Stimulated activated CD8-positive, alpha-beta memory T cell treated with anti-CD3 and anti-CD28 coated beads, Interleukin-15, amount 100 ng/mL, for 48 hours (primary cell): ENCODE results near the gene STOML1.
"Not testable (repeated sequence)": the region's sequence is repeated elsewhere in the genome, so short reads cannot be mapped to it uniquely, and the experiment has no call there.

Source experiments
- DNase-seq, 2 donors: peaks; one replicate each; pipeline ENCODE4 v3.0.0-alpha.2; 2020; ENCODE audit warnings: low read depth in 2 of 2

The STOML1 gene

DNA sequence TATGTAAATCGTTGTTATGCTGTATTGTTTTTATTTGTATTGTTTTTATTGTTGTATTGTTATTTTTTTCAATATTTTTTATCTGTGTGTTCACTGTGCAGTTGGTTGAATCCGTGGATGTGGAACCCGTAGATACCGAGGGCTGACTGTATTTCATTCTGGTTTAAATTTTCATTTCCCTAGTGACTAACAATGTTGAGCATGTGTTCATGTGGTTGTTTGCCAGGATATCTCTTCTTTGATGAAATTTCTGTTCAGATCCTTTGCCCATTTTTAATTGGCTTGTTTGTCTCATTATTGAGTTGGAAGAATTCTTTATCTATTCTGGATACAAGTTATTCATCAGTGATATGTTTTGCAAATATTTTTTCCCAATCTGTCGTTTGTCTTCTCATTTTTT lies 29.7 kb downstream of the STOML1 start:
- no peak for DNase-seq

DNA sequence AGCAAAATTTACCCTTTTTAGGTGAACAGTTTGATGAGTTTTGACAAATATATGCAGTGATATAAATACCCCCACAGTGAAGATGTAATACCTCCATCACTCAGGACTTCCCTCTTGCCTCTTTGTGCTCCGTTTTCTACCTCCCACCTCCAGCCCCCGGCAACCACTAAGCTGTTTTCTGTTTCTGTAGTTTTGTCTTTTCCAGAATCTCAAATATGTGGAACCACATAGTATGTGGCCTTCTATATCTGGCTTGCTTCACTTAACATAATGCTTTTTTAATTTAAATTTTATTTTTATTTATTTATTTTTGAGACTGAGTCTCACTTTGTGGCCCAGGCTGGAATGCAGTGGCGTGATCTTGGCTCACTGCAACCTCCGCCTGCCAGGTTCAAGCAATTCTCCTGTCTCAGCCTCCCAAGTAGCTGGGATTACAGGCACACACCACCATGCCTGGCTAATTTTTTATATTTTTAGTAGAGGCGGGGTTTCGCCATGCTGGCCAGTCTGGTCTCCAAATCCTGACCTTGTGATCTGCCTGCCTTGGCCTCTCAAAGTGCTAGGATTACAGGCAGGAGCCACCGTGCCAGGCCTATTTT lies 31.5 kb downstream of the STOML1 start:
- DNase-seq: not testable (repeated sequence)

DNA sequence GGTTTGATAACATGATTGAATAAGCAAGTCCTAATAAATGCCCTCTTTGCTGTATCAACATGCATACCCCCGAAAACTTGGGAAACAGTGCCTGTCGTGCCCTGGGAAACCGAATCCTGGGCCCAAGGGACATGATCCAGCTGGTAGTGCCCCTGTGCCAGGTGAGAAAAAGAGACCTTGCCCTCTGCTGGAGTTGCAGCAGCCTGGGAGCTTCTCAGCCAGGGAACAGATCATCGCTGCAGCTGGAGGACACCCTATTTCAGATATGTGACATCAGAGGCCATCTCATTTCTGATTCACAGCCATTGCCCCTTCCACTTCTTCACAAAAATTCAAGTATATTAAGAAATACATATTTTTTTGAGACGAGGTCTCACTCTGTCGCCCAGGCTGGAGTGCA lies 32.3 kb downstream of the STOML1 start:
- no peak for DNase-seq

DNA sequence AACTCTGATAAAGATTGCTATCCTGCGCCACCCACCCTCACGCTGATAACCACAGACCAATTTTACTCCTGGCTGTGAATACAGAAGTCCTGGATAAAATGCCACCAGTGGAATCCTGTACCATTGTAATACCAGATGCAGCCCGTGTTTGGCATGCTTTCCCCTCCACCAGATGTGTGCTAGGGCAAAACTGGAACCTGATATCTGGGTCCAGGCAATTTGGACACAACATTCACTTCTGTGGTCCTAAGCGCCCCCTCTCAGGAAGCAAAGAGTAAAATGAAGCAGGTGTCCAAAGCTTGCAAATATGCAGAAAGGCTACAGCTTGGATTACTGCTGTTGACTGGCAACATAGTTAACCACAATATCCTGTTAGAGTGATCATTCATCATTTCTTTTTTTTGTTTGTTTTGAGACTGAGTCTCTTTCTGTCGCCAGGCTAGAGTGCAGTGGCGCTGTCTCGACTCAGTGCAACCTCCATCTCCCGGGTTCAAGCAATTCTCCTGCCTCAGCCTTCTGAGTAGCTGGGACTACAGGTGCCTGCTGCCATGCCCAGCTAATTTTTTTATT lies 33.0 kb downstream of the STOML1 start:
- no peak for DNase-seq

DNA sequence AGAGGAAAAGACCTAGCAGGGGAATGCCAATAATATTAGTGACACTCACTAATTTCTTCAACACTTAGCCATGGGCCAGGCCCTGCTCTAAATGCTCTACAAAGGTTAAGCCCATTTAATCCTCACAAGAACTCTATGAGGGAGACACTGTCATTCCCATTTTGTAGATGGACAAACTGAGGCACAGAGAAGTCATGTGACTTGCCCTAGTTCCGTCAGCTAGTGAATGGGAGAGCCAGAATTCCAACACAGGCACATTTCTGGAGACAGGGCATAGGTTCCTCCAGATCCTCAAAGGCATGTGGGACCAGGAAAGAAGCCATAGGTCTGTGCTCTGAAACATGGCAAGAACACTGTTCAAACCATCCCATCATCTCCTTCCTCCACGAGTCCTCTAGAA lies 34.3 kb downstream of the STOML1 start:
- DNase-seq: no peak

DNA sequence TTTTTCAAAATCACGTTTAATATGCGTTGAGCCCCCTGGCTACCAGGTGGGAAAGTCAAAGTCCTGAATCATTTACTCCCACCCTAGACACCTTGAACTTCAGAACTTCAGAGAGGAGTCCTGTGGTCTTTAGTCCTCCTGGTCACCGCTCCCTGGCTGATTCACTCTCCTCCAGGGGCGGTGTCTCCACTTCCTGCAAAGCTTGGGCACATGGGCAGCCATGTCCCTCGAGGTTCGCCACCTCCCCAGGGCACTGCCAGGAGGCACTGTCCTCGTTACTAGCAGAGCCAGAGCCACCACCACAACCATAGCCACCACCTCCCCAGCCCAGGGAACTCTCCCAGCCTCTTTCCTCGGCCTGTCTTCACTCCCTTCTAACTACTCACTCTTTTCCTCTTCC lies 34.8 kb downstream of the STOML1 start:
- DNase-seq: no peak

DNA sequence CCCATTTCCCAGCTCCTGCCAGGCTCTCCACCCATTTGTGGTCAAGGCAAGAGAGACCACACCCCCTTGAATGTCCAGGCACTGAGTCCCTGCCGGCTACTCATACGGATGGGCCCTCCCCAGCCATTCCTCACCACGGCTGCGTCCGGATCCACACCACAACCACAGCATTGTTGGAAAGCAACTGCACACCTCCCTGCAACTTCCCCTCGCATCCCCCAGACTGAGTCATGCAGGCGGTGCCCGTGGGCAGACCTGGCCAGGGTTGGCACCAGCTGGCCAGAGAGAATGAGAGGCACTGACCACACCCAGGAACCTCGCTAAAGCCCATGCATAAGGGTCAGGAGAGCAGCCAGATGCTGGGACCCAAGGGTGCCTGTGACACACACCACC lies 35.4 kb downstream of the STOML1 start:
- no peak for DNase-seq

DNA sequence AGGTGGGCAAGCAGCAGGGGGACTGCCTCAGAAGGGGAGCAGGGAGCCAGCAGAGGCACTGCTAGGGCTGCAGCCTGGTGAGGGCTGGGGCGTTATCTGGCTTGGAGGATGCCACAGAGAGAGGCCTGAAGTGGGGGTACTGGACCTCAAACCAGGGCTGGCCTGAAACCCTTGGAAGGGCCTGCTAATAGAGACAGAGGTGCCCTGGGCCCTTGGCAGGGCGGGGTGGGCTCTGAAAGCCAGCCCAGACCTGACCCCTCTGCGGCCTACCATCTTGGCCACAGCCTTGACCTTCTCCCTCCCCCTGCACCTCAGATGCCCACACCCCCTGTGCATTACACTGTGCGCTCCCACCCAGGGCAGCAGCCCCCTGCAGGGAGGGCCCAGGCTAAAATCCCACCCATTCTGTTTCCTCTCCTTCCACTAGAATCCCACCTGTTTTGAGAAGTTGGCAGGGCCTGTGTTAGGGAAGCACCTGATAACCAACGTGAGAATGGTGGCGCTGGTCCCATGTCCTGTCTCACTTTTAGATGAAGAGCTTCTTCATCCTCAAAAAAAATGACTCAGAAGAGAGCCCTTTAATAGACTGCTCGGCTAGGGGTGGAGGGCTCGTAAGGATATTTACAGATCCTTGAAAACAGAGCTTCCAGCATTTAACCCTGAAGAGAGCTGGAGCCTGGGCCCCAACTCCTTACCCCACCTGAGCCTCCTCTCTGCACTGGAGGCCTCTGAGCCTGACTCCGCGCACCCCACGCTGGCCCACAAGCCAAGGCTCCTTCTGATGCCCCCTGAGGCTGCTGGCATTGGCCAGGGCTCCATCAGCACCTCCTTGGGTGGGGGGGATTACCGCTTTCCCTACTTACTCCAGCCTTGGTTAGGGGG lies 36.0 kb downstream of the STOML1 start:
- no peak for DNase-seq

DNA sequence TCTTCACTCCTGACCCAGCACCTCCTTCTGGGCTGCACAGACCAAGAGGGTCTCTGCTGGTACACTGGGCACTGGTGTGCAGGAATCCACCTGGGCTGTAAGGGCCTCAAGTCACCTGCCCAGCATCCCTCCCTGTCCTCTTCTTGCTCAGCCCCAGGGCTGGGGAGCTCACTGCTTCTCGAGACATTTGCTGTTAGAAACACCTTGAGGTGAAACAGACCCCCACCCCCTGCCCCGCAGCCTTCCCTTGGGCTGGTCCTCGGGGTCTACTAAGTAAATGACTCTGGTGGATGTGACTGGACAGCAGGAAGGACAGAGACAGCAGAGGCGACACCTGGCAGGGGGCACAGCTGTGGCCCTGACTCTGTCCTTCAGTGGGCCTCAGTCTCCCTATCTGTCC lies 36.8 kb downstream of the STOML1 start:
- DNase-seq: no peak

DNA sequence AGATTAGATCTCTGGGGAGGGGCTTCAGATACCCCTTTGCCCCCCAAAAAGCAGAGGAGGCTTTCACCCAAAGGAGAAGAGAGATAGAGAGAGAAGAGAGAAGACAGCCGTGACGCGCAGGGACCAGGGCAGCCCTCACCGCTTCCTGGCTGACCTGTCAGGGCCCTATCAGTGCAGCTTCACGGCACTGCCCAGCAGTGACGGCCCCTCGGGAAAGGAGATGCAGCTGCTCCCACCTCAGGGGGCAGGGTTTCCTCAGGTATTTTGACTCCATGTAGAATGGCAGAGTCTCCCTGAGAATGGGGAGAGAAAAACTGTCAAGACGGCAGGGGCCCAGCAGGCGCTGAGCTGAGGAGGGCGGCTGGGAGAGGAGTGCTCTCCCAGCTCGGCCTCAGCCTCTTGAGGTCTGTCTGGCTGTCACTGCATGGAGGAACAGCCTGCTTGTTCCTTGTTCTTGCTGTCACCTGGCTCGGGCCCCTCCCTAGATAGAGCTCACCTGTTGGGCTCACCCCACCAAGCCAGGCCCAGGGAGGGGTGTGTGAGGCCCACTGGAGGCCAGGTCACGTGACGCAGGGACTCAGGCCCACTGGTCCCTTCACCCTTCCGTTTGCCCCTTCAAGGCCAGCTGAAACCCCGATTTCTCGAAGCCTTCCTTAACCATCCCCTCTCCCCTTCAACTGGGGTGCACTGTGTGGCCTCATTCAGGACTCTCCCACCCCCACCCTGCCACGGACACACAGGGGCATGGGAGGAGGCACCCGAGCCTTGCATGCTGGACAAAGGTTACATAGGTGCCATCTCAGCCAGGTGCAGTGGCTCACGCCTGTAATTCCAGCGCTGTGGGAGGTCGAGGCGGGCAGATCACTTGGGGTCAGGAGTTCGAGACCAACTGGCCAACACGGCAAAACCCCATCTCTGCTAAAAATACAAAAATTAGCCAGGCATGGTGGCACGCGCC lies 37.6 kb downstream of the STOML1 start:
- no peak for DNase-seq

DNA sequence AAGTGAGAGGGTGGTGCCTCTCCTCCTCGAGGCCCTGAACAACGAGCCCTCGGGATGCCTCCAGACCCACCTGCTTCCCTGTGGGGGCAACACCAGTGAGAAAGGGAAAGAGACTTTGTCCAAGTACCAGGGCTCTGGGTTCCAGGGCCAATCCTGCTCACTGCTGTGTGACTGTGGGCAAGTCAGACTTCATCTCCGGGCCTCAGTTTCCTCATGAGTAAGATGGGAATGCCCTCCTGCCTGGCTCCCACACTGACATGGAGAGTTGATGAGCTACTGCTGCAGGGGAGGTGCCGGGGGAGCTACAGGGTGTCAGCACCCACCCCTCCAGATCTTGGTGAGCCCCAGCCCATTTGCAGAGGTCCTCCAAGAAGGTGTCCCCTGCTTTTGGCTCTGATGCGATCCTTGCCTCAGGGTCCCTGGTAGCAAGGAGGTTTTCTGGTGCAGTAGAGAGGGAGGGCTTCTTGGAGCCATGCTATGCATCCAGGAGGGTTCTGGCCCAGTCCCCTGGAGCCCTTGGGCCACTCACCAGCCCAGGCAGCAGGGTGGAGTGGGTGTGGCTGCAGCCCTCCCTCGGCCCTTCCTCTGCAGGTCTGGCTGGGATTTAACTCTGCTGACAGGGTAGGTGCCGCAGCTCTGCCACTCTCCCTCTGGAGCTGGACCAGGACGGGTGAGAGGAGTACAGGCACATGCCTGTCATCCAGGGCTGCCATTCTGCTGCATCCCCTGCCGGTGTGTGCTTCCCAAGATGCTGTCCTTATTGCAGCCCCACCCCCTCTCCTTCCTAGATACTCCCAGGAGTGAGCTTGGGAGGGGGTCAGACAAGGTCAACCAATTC lies 39.0 kb downstream of the STOML1 start:
- DNase-seq: no peak

DNA sequence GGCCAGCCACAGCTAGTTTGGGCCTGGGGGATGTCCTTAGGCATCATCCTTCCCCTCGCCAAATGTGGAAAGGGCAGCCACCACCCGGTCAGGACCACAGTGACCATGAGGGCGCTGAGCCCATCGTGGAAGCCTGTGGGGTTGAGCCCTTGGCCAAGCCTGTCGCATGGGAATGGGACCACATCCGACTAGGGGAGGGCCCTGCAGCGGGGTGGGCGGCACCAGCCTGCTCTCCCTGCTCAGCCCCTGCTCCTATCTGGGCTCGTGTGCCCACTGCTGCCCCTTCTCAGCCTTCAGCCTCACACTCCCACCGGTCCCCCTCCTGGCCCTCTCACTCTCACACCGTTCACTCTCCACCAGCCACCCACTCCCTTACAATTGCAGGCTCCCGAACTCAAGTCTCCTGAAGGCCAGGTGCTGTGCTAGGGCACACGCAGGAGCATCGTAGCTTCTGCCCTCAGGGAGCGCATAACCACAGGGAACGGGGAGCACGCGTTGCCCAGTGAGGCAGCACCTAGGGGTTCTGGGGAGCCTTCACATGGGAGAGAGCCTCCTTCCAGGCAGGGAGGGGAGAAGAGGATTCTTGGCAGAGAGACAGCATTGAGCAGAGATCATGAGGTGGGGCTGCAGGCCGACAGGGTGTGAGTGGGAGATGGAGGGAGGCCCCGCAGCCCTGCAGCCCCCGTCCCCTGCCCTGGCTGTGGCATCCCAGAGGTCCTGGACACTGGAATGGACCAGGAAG lies 39.8 kb downstream of the STOML1 start:
- DNase-seq: no peak

DNA sequence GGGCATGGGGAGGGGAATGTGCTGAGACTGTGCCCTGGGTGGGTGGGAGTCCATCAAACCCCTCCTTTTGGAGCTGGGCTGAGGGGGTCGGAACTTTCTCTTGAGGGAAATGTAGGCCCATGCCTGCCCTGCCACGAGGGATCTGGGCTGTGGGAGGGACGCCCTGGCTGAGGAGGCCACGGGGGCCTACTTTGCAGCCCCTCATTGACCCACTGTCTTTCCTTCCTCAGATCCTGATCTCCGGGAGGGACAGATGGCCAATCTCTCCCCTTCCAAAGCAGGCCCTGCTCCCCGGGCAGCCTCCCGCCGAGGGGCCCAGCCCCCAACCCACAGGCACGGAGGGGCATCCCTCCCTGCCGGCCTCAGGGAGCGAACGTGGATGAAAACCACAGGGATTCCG lies 40.5 kb downstream of the STOML1 start:
- no peak for DNase-seq

DNA sequence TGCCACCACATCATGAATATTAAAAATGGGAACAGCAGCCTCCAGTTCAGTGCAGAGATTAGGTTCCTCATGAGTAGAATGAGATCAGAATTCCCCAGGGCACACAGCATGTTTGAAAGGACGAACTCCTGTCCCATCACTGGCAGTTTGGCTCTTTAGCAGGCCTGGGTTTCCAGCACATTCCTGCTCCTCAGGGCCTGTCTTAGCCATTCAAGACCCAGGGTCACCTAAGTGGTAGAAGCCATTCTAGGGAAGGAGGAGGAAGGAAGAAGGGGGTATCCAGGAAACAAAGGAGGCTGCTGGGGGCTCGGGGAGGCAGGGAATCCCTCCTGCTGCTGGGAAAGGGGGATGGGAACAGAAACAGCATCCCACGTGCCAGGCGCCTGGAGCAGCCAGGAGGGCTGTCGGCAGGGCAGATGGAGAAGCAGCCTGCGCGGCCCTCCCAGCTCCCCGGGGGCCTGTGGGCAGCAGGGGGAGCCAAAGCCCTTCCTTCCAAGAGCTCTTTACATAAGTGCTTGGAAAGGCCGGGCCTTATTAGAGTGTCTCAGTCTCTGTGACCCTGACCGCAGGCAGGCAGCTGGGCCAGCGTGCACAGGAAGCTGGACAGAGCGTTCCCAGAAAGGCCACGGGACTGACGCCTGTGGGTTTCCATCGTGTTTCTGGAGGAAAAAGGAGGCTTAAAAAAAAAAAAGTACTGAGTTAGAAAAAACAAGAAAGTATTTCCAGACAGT lies 41.1 kb downstream of the STOML1 start:
- peak; percentile 50 to 53 for DNase-seq

DNA sequence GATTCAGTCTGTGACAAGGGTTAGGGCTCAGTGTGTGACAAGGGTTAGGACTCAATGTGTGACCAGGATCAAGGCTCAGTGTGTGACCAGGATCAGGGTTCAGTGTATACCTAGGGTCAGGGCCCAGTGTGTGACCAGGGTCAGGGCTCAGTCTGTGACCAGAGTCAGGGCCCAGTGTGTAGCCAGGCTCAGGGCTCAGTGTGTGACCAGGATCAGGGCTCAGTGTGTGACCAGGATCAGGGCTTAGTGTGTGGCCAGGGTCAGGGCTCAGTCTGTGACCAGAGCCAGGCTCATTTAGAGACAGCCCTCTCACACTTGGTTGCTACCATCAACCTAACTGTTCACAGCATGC lies 41.6 kb downstream of the STOML1 start:
- no peak for DNase-seq

DNA sequence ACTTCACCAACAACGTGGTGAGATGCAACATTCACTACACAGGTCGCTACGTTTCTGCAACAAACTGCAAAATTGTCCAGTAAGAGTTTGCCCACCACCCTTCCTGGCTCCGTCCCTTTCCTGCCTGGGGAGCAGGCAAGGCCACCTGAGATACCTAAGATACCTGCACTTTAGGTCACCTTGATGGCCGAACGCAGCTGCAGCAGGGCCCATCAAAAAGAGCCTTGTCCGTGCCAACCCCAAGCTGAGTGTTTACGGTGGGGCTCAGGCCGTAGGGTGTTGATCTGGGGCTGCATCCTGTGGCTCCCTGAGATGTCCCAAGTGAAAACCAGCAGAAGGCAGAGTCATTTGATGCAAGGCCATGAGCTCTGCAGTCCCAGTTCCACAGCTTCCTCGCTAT lies 42.6 kb downstream of the STOML1 start:
- no peak for DNase-seq

DNA sequence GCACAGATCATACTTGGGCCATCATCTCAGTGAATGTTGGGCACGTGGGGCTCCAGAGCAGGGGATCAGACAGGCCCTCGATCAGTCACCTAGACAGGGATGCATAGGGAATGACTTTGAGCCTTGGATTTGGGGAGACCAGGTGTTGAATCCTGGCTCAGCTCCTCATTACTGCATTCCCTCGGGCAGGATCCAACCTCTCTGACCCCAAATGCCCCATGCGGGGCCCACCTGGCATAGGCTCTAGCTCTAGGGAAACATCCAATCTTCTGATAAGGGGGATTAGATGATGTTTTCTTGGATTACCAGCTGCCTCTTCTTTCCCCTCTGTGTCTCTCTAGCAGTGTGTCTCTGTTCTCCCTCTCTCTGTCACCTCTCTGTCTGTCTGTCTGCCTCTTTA lies 43.1 kb downstream of the STOML1 start:
- DNase-seq: no peak

DNA sequence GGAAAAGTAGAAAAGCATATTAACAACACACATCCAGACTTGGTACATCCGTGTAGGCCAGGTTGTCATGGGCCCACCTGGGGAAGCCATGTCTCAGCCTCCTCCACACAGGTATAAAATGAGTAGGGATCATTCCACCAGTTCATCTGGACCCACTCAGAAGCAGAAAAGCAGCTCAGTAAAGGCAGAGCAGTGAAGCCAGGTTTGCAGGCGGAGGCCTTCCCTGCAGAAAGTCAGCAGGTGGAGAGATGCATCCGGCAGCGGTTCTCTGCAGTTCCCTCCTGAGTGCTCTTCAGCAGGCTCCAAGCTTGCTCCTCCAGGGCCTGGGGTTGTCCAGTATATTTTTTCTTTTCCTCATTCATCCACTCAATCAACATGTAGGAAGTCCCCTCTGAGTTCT lies 43.7 kb downstream of the STOML1 start:
- no peak for DNase-seq

DNA sequence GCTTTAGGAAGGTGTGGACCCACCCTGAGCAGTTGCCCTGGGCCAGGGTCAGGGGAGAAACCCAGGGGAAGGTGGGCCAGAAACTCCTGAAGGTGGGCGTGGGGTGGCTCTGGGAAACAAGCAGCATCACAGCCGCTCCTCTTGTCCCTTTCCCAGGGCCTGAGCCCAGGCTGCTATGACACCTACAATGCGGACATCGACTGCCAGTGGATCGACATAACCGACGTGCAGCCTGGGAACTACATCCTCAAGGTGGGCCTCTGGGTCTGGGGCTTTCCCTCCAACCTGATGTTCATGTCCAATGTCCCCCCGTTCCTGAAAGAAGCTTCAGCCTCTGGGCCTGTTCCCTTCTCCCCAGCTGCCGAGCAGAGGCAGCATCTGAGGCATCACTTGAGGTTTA lies 44.4 kb downstream of the STOML1 start:
- DNase-seq: no peak
